Liver (tissue), 9 donors: ENCODE measurements around the gene GFPT2. TPM values are rescaled to one million over a fixed set of nuclear protein-coding genes. Genes with fewer than 3 reads are reported as not detected.

ENCODE experiments used
- DNase-seq: peaks from one replicate; pipeline ENCODE4 v3.0.0-alpha.2; 2017; ENCODE audit warnings: low spot score
- H3K27ac ChIP-seq, 2 donors: one replicate each; pipeline ENCODE4 v1.7.0; 2013; ENCODE audit warnings: inconsistent platforms in 2 of 2, low read length in 2 of 2, control low read depth in 1 of 2, low read depth in 1 of 2, mild to moderate bottlenecking in 1 of 2
- H3K27me3 ChIP-seq, 4 donors: one replicate each; pipeline versions ENCODE4 v1.6.1 to v1.7.0; 2013; ENCODE audit warnings: low read length in 3 of 4, inconsistent platforms in 1 of 4, mild to moderate bottlenecking in 1 of 4, moderate library complexity in 1 of 4; ENCODE audit not compliant: control insufficient read depth in 4 of 4, insufficient read depth in 4 of 4
- H3K36me3 ChIP-seq, 4 donors: one replicate each; pipeline versions ENCODE4 v1.6.1 to v1.7.0; 2013; ENCODE audit warnings: low read length in 3 of 4, mild to moderate bottlenecking in 3 of 4, low read depth in 1 of 4, moderate library complexity in 1 of 4; ENCODE audit not compliant: control insufficient read depth in 4 of 4, insufficient read depth in 3 of 4
- H3K4me1 ChIP-seq, 4 donors: one replicate each; pipeline versions ENCODE4 v1.6.1 to v1.7.0; 2013; ENCODE audit warnings: low read length in 3 of 4, mild to moderate bottlenecking in 3 of 4, moderate library complexity in 1 of 4; ENCODE audit not compliant: control insufficient read depth in 4 of 4, insufficient read depth in 4 of 4
- H3K4me3 ChIP-seq, 3 donors: one replicate each; pipeline versions ENCODE4 v1.6.1 to v1.7.0; 2013; ENCODE audit warnings: low read length in 3 of 3, control low read depth in 1 of 3, low read depth in 1 of 3, mild to moderate bottlenecking in 1 of 3
- H3K9ac ChIP-seq, 2 donors: one replicate each; pipeline ENCODE4 v1.7.0; 2013; ENCODE audit warnings: low read length in 2 of 2, mild to moderate bottlenecking in 2 of 2, moderate library complexity in 2 of 2, control low read depth in 1 of 2, low read depth in 1 of 2
- H3K9me3 ChIP-seq, 4 donors: one replicate each; pipeline versions ENCODE4 v1.6.1 to v1.7.0; 2013; ENCODE audit warnings: low read length in 3 of 4; ENCODE audit not compliant: control insufficient read depth in 4 of 4
- CTCF ChIP-seq: fragments of 150-350 bp; IDR thresholded peaks from 2 replicates; pipeline ENCODE4 v1.5.1; 2017; ENCODE audit warnings: improper control_type of control experiment, low read depth, low read length; ENCODE audit not compliant: missing input control
- EGR1 ChIP-seq, 2 donors: IDR thresholded peaks; 2 replicates each; pipeline ENCODE4 v1.6.1; 2016 to 2018; ENCODE audit warnings: antibody characterized with exemption in 2 of 2, low read depth in 2 of 2
- FOXA1 ChIP-seq: IDR thresholded peaks from 2 replicates; pipeline ENCODE4 v1.6.1; 2016; ENCODE audit warnings: antibody characterized with exemption
- FOXA2 ChIP-seq: IDR thresholded peaks from 2 replicates; pipeline ENCODE4 v1.6.1; 2016; ENCODE audit warnings: antibody characterized with exemption
- HNF4A ChIP-seq, 2 donors: conservative IDR thresholded peaks; 2 replicates each; pipeline ENCODE4 v1.6.1; 2016; ENCODE audit warnings: antibody characterized with exemption in 2 of 2, mild to moderate bottlenecking in 2 of 2
- HNF4G ChIP-seq: IDR thresholded peaks from 2 replicates; pipeline ENCODE4 v1.6.1; 2016; ENCODE audit warnings: antibody characterized with exemption
- JUND ChIP-seq, 2 donors: IDR thresholded peaks; 2 replicates each; pipeline ENCODE4 v1.6.1; 2016; ENCODE audit warnings: antibody characterized with exemption in 2 of 2
- MAX ChIP-seq: IDR thresholded peaks from 2 replicates; pipeline ENCODE4 v1.6.1; 2016; ENCODE audit warnings: antibody characterized with exemption
- NR2F2 ChIP-seq: IDR thresholded peaks from 2 replicates; pipeline ENCODE4 v1.6.1; 2016; ENCODE audit warnings: antibody characterized with exemption
- RAD21 ChIP-seq, 2 donors: IDR thresholded peaks; 2 replicates each; pipeline ENCODE4 v1.6.1; 2016; ENCODE audit warnings: antibody characterized with exemption in 2 of 2, mild to moderate bottlenecking in 2 of 2
- REST ChIP-seq: IDR thresholded peaks from 2 replicates; pipeline ENCODE4 v1.6.1; 2016; ENCODE audit warnings: antibody characterized with exemption, mild to moderate bottlenecking
- TAF1 ChIP-seq: conservative IDR thresholded peaks from 2 replicates; pipeline ENCODE4 v1.6.1; 2016; ENCODE audit warnings: antibody characterized with exemption, mild to moderate bottlenecking
- YY1 ChIP-seq: IDR thresholded peaks from 2 replicates; pipeline ENCODE4 v1.6.1; 2016; ENCODE audit warnings: antibody characterized with exemption, mild to moderate bottlenecking
- ZBTB33 ChIP-seq: IDR thresholded peaks from 2 replicates; pipeline ENCODE4 v1.6.1; 2016; ENCODE audit warnings: antibody characterized with exemption
- WGBS: extraction: QIAGEN DNeasy Blood & Tissue Kit; methylation state at CpG from one replicate; pipeline ENCODE4 v1.1.7; 2013; 5-methylcytosine and 5-hydroxymethylcytosine counted together
- polyA plus RNA-seq, 2 donors: library from polyadenylated mRNA; stranded (reverse) in 1 of 2; unstranded in 1 of 2; fragments of 200-250 nt in 1 of 2; fragments of >200 nt in 1 of 2; fragmentation: Nextera tagmentation in 1 of 2; extraction: Ambion mirVana in 1 of 2; gene quantifications; one replicate each; pipeline versions ENCODE4 v1.2.1 to v1.2.3, GENCODE V29; 2013 to 2015
- total RNA-seq, 2 donors: library from RNA; depleted of rRNA; stranded (reverse); fragments of >200 nt; gene quantifications; one replicate each; pipeline ENCODE4 v1.2.3, GENCODE V29; 2014
- donor health status: healthy.
- donor health status: healthy.
- donor health status: healthy.
- donor health status: healthy.
- donor health status: healthy.

GFPT2 gene
- total and polyA plus RNA-seq, 4 donors, result 0.32 to 1.8 (median 0.54) TPM

GRCh38 chr5:180375955-180376354 is 22.8 kb upstream of the GFPT2 start (continued):
- TF ChIP-seq ZBTB33 (no peak), EGR1 (IDR thresholded peaks at IDR 0.05; ENCODE audit: low read depth in 2 of 2) (no peak), HNF4A (conservative IDR thresholded peaks at IDR 0.05) (no peak), YY1 (no peak), FOXA2 (no peak)

GRCh38 chr5:180375291-180375690 is 22.2 kb upstream of the GFPT2 start:
- Histone ChIP-seq H3K27ac (no peak overlapping the region), H3K4me1 (no peaks in the 10 kb centered on the region)
- WGBS, result 88% methylated on average over 9 of the region's 9 CpGs

GRCh38 chr5:180373870-180374269 is 20.7 kb upstream of the GFPT2 start:
- H3K9me3 ChIP-seq, result no peaks in the 10 kb centered on the region
- no peaks in the 10 kb centered on the region for H3K27me3 ChIP-seq
- no peaks in the 10 kb centered on the region for H3K36me3 ChIP-seq
- no peak overlapping the region for H3K27ac ChIP-seq
- no peak overlapping the region for H3K4me3 ChIP-seq
- H3K9ac ChIP-seq, result no peak overlapping the region
- H3K4me1 ChIP-seq, result no peaks in the 10 kb centered on the region
- WGBS, result 92% methylated on average over 3 of the region's 3 CpGs
- no peak for TF ChIP-seq CTCF
- no peak for TF ChIP-seq ZBTB33
- TF ChIP-seq NR2F2, result no peak
- TF ChIP-seq RAD21 (IDR thresholded peaks at IDR 0.05), result no peak
- no peak for TF ChIP-seq EGR1 (IDR thresholded peaks at IDR 0.05; ENCODE audit: low read depth in 2 of 2)
- no peak for TF ChIP-seq YY1
- no peak for TF ChIP-seq REST
- no peak for TF ChIP-seq HNF4G
- no peak for TF ChIP-seq MAX
- no peak for TF ChIP-seq JUND (IDR thresholded peaks at IDR 0.05)
- no peak for TF ChIP-seq TAF1
- TF ChIP-seq FOXA1, result no peak
- DNase-seq, result no peak

More at GRCh38 chr5:180375291-180375690, 22.2 kb upstream of the GFPT2 start:
- TF ChIP-seq EGR1 (IDR thresholded peaks at IDR 0.05; ENCODE audit: low read depth in 2 of 2) (no peak), FOXA1 (no peak), YY1 (no peak), FOXA2 (no peak), ZBTB33 (no peak)
- Histone ChIP-seq H3K27me3 (no peaks in the 10 kb centered on the region), H3K36me3 (no peaks in the 10 kb centered on the region), H3K4me3 (no peak overlapping the region), H3K9me3 (no peaks in the 10 kb centered on the region), H3K9ac (no peak overlapping the region)
- DNase-seq, result no peak
